HUES6 (cell line): ENCODE results near the gene PCIF1.
A peak's percentile ranks its signal among the peaks of the same experiment; 100 is the strongest.
"Not testable (repeated sequence)": the region's sequence is repeated elsewhere in the genome, so short reads cannot be mapped to it uniquely, and the experiment has no call there.

Source experiments
- H3K27ac ChIP-seq: 2 replicates; pipeline ENCODE4 v1.7.0; 2013; ENCODE audit warnings: low read depth, mild to moderate bottlenecking, low read length, inconsistent platforms
- H3K27me3 ChIP-seq: 2 replicates; pipeline ENCODE4 v1.6.1; 2013; ENCODE audit warnings: low read length; ENCODE audit not compliant: control insufficient read depth, insufficient read depth
- H3K36me3 ChIP-seq: 2 replicates; pipeline ENCODE4 v1.6.1; 2013; ENCODE audit warnings: low read length; ENCODE audit not compliant: control insufficient read depth, insufficient read depth
- H3K4me1 ChIP-seq: 2 replicates; pipeline ENCODE4 v1.6.1; 2013; ENCODE audit warnings: low read length; ENCODE audit not compliant: control insufficient read depth, insufficient read depth
- H3K4me3 ChIP-seq: 2 replicates; pipeline ENCODE4 v1.5.1; 2013; ENCODE audit warnings: low read depth, low read length
- H3K9ac ChIP-seq: one replicate; pipeline ENCODE4 v1.6.1; 2013; ENCODE audit warnings: mild to moderate bottlenecking, low read length
- H3K9me3 ChIP-seq: 2 replicates; pipeline ENCODE4 v1.6.1; 2013; ENCODE audit warnings: low read depth, low read length; ENCODE audit not compliant: control insufficient read depth, insufficient read depth

The PCIF1 gene

DNA sequence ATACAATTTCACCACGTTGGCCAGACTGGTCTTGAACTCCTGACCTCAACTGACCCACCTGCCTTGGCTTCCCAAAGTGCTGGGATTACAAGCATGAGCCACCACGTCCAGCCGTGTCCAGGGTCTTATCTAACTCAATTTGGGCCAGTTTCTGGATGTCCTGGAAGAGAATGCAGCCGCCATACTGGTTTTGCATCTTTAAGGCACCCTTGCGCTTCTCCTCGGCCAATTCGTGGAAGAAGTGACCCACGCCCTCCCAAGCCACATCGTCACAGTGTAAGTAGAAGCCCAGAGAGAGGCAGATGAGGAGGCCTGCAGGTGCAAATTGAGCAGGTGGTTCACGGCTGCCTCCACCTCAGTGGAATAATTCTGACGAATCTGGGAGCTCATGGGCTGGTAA, 41.2 kb downstream of the PCIF1 start:
- no peak overlapping the region for H3K9ac ChIP-seq

GRCh38 chr20:45976086-45976485, 41.6 kb downstream of the PCIF1 start:
- Histone ChIP-seq H3K4me1 (0 out of 2 replicates have a peak, but pooled peaks cover 5% of the 10 kb centered on the region), H3K27ac (no peak overlapping the region), H3K4me3 (no peak overlapping the region), H3K36me3 (no peaks in the 10 kb centered on the region), H3K9me3 (no peaks in the 10 kb centered on the region), H3K9ac (no peak overlapping the region), H3K27me3 (no peaks in the 10 kb centered on the region)

More for the DNA sequence above, 41.2 kb downstream of the PCIF1 start:
- Histone ChIP-seq H3K36me3 (no peaks in the 10 kb centered on the region), H3K4me1 (peaks cover 8% of the 10 kb centered on the region; the same call in 1 of the 2 replicates), H3K27me3 (no peaks in the 10 kb centered on the region), H3K4me3 (no peak overlapping the region), H3K27ac (no peak overlapping the region), H3K9me3 (no peaks in the 10 kb centered on the region)

GRCh38 chr20:45981261-45981660, 46.8 kb downstream of the PCIF1 start:
- Histone ChIP-seq H3K27ac (no peak overlapping the region), H3K9me3 (no peaks in the 10 kb centered on the region), H3K9ac (no peak overlapping the region)

GRCh38 chr20:45983279-45983743, 48.8 kb downstream of the PCIF1 start:
- Histone ChIP-seq H3K27ac (no peak overlapping the region), H3K9me3 (no peaks in the 10 kb centered on the region), H3K4me3 (no peak overlapping the region), H3K36me3 (no peaks in the 10 kb centered on the region), H3K9ac (peak overlapping the region; percentile 3), H3K4me1 (peaks cover 11% of the 10 kb centered on the region), H3K27me3 (no peaks in the 10 kb centered on the region)

More at GRCh38 chr20:45981261-45981660, 46.8 kb downstream of the PCIF1 start:
- H3K27me3 ChIP-seq: no peaks in the 10 kb centered on the region
- H3K36me3 ChIP-seq: no peaks in the 10 kb centered on the region
- peaks cover 11% of the 10 kb centered on the region for H3K4me1 ChIP-seq
- no peak overlapping the region for H3K4me3 ChIP-seq

GRCh38 chr20:45985573-45985972, 51.1 kb downstream of the PCIF1 start:
- Histone ChIP-seq H3K4me1 (peaks cover 11% of the 10 kb centered on the region), H3K27me3 (no peaks in the 10 kb centered on the region), H3K36me3 (no peaks in the 10 kb centered on the region), H3K27ac (no peak overlapping the region), H3K9me3 (no peaks in the 10 kb centered on the region), H3K4me3 (no peak overlapping the region), H3K9ac (no peak overlapping the region)

- Histone ChIP-seq H3K27me3 (no peaks in the 10 kb centered on the region), H3K36me3 (no peaks in the 10 kb centered on the region), H3K9me3 (no peaks in the 10 kb centered on the region), H3K4me1 (peaks cover 11% of the 10 kb centered on the region), H3K9ac (no peak overlapping the region), H3K27ac (no peak overlapping the region), H3K4me3 (no peak overlapping the region)
Measured at GRCh38 chr20:45987108-45987780, 52.8 kb downstream of the PCIF1 start.

DNA sequence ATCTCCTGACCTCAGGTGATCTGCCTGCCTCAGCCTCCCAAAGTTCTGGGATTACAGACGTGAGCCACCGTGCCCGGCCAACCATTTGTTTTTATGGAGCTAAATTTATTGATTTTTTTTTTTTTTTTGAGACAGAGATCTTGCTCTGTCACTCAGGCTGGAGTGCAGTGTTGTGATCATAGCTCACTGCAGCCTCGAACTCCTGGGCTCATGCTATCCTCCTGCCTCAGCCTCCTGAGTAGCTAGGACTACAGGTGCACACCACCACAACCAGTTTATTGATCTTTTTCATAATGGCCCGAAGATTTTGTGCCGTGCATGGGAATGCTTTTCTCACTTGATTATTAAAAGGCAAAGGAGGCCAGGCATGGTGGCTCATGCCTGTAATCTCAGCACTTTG, 54.3 kb downstream of the PCIF1 start:
- not testable (repeated sequence) for H3K9me3 ChIP-seq, H3K36me3 ChIP-seq, H3K27ac ChIP-seq, H3K4me3 ChIP-seq, H3K27me3 ChIP-seq, H3K9ac ChIP-seq, H3K4me1 ChIP-seq

- Histone ChIP-seq H3K4me1 (peaks cover 19% of the 10 kb centered on the region; the same call in 1 of the 2 replicates), H3K4me3 (no peak overlapping the region), H3K27ac (no peak overlapping the region), H3K9me3 (no peaks in the 10 kb centered on the region), H3K36me3 (no peaks in the 10 kb centered on the region), H3K27me3 (no peaks in the 10 kb centered on the region), H3K9ac (no peak overlapping the region)
Measured at GRCh38 chr20:45991616-45992015, 57.1 kb downstream of the PCIF1 start.

GRCh38 chr20:45993197-45993951, 58.9 kb downstream of the PCIF1 start:
- no peaks in the 10 kb centered on the region for H3K9me3 ChIP-seq
- H3K36me3 ChIP-seq: no peaks in the 10 kb centered on the region
- no peaks in the 10 kb centered on the region for H3K27me3 ChIP-seq
- no peak overlapping the region for H3K4me3 ChIP-seq
- H3K27ac ChIP-seq: no peak overlapping the region
- peaks cover 19% of the 10 kb centered on the region; the same call in 1 of the 2 replicates for H3K4me1 ChIP-seq
- peak overlapping the region; percentile 12 for H3K9ac ChIP-seq

GRCh38 chr20:45994761-45995493, 60.4 kb downstream of the PCIF1 start:
- peaks cover 21% of the 10 kb centered on the region; the same call in 1 of the 2 replicates for H3K4me1 ChIP-seq
- no peaks in the 10 kb centered on the region for H3K36me3 ChIP-seq
- H3K27ac ChIP-seq: no peak overlapping the region
- H3K9ac ChIP-seq: no peak overlapping the region
- no peaks in the 10 kb centered on the region for H3K9me3 ChIP-seq
- no peak overlapping the region for H3K4me3 ChIP-seq
- H3K27me3 ChIP-seq: no peaks in the 10 kb centered on the region
